ENCODE data around the gene SCRN2. TPM values are rescaled to one million over a fixed set of nuclear protein-coding genes. Genes with fewer than 3 reads are reported as not detected.

Gene SCRN2
- total and polyA plus RNA-seq, 2 of the 13 experiments (the other 11 are each of a cell fraction or from before 2014, with no cell fraction given) = 21.7 to 29.5 TPM

- TF ChIP-seq, protein P1, sequence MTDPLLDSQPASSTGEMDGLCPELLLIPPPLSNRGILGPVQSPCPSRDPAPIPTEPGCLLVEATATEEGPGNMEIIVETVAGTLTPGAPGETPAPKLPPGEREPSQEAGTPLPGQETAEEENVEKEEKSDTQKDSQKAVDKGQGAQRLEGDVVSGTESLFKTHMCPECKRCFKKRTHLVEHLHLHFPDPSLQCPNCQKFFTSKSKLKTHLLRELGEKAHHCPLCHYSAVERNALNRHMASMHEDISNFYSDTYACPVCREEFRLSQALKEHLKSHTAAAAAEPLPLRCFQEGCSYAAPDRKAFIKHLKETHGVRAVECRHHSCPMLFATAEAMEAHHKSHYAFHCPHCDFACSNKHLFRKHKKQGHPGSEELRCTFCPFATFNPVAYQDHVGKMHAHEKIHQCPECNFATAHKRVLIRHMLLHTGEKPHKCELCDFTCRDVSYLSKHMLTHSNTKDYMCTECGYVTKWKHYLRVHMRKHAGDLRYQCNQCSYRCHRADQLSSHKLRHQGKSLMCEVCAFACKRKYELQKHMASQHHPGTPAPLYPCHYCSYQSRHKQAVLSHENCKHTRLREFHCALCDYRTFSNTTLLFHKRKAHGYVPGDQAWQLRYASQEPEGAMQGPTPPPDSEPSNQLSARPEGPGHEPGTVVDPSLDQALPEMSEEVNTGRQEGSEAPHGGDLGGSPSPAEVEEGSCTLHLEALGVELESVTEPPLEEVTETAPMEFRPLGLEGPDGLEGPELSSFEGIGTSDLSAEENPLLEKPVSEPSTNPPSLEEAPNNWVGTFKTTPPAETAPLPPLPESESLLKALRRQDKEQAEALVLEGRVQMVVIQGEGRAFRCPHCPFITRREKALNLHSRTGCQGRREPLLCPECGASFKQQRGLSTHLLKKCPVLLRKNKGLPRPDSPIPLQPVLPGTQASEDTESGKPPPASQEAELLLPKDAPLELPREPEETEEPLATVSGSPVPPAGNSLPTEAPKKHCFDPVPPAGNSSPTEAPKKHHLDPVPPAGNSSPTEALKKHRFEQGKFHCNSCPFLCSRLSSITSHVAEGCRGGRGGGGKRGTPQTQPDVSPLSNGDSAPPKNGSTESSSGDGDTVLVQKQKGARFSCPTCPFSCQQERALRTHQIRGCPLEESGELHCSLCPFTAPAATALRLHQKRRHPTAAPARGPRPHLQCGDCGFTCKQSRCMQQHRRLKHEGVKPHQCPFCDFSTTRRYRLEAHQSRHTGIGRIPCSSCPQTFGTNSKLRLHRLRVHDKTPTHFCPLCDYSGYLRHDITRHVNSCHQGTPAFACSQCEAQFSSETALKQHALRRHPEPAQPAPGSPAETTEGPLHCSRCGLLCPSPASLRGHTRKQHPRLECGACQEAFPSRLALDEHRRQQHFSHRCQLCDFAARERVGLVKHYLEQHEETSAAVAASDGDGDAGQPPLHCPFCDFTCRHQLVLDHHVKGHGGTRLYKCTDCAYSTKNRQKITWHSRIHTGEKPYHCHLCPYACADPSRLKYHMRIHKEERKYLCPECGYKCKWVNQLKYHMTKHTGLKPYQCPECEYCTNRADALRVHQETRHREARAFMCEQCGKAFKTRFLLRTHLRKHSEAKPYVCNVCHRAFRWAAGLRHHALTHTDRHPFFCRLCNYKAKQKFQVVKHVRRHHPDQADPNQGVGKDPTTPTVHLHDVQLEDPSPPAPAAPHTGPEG (CRISPR knock-in tag; IDR thresholded peaks at IDR 0.05) = 0 out of 2 replicates have a peak, but pooled peaks have one; percentile 45
- TF ChIP-seq KDM5A (IDR thresholded peaks at IDR 0.05; ENCODE audit: borderline replicate concordance, low read length) (no peak), PPARG (CRISPR knock-in tag; conservative IDR thresholded peaks at IDR 0.05) (peak; percentile 30; the same call in 1 of the 2 replicates), NR2F1 (CRISPR knock-in tag; IDR thresholded peaks at IDR 0.05) (no peak), ZNF790 (CRISPR knock-in tag; IDR thresholded peaks at IDR 0.05; ENCODE audit: borderline replicate concordance) (no peak), RAD21 (CRISPR knock-in tag; IDR thresholded peaks at IDR 0.05) (peak; percentile 76), ZFP91 (CRISPR knock-in tag; IDR thresholded peaks at IDR 0.05; ENCODE audit: borderline replicate concordance) (peak; percentile 86), AHDC1 (CRISPR knock-in tag; IDR thresholded peaks at IDR 0.05; ENCODE audit: borderline replicate concordance) (no peak), MAFG (CRISPR knock-in tag; IDR thresholded peaks at IDR 0.05) (no peak)
- TF ChIP-seq, protein P2, sequence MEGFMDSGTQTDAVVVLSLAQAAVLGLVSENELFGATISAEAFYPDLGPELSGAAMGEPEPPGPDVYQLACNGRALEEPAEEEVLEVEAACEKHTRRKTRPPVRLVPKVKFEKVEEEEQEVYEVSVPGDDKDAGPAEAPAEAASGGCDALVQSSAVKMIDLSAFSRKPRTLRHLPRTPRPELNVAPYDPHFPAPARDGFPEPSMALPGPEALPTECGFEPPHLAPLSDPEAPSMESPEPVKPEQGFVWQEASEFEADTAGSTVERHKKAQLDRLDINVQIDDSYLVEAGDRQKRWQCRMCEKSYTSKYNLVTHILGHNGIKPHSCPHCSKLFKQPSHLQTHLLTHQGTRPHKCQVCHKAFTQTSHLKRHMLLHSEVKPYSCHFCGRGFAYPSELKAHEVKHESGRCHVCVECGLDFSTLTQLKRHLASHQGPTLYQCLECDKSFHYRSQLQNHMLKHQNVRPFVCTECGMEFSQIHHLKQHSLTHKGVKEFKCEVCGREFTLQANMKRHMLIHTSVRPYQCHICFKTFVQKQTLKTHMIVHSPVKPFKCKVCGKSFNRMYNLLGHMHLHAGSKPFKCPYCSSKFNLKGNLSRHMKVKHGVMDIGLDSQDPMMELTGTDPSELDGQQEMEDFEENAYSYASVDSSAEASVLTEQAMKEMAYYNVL (CRISPR knock-in tag; IDR thresholded peaks at IDR 0.05; ENCODE audit: borderline replicate concordance) = no peak; the same call in 1 of the 2 replicates
- TF ChIP-seq, protein P3, sequence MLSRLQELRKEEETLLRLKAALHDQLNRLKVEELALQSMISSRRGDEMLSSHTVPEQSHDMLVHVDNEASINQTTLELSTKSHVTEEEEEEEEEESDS (CRISPR knock-in tag; IDR thresholded peaks at IDR 0.05; ENCODE audit: borderline replicate concordance) = no peak
These were observed 9.9 kb upstream of the SCRN2 start, which contains the start of gene SP6 (continued) for GRCh38 chr17:47850692-47851573.

Measured in HepG2 (cell line).